Measurements from ENCODE around the gene AFF3. TPM values are rescaled to one million over a fixed set of nuclear protein-coding genes. Genes with fewer than 3 reads are reported as not detected.

AFF3 gene
- total RNA-seq, 1 experiment from 2014 or later = 0.22 TPM

- no peak overlapping the region for H3K9ac ChIP-seq (ENCODE audit: extremely low read depth, insufficient read length, low read length)
- no peaks in the 10 kb centered on the region for H3K79me2 ChIP-seq (ENCODE audit: insufficient read depth, low read length)
- TF ChIP-seq, protein P1, sequence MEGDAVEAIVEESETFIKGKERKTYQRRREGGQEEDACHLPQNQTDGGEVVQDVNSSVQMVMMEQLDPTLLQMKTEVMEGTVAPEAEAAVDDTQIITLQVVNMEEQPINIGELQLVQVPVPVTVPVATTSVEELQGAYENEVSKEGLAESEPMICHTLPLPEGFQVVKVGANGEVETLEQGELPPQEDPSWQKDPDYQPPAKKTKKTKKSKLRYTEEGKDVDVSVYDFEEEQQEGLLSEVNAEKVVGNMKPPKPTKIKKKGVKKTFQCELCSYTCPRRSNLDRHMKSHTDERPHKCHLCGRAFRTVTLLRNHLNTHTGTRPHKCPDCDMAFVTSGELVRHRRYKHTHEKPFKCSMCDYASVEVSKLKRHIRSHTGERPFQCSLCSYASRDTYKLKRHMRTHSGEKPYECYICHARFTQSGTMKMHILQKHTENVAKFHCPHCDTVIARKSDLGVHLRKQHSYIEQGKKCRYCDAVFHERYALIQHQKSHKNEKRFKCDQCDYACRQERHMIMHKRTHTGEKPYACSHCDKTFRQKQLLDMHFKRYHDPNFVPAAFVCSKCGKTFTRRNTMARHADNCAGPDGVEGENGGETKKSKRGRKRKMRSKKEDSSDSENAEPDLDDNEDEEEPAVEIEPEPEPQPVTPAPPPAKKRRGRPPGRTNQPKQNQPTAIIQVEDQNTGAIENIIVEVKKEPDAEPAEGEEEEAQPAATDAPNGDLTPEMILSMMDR (conservative IDR thresholded peaks at IDR 0.05) = no peak
- no peak overlapping the region for H3K56ac ChIP-seq (ENCODE audit: insufficient read length, low read depth, low read length)
- H3K14ac ChIP-seq (ENCODE audit: insufficient read depth, low read length) = no peak overlapping the region
- H3K9me3 Mint-ChIP-seq = no peaks in the 10 kb centered on the region
- H3K4me1 ChIP-seq (ENCODE audit: insufficient read depth, low read length) = no peaks in the 10 kb centered on the region
- no peak overlapping the region for H4K5ac ChIP-seq (ENCODE audit: insufficient read length, low read depth, low read length)
- no peak overlapping the region for H2AK5ac ChIP-seq (ENCODE audit: insufficient read length, low read length)
- H3K27me3 Mint-ChIP-seq (ENCODE audit: low read depth) = peaks cover 4% of the 10 kb centered on the region
- no peaks in the 10 kb centered on the region for H3K27me3 ChIP-seq (ENCODE audit: insufficient read depth, low read length)
- DNase-seq = no peak
- no peak overlapping the region for H3K4me3 Mint-ChIP-seq
- no peaks in the 10 kb centered on the region; a peak in 1 of 7 replicates for H3K36me3 Mint-ChIP-seq (ENCODE audit: insufficient read depth in 1 of 3, low read depth in 3 of 3)
- no peak overlapping the region for H3K23ac ChIP-seq (ENCODE audit: insufficient read length, low read depth, low read length)
- H3K23me2 ChIP-seq (ENCODE audit: insufficient read length, low read depth, low read length, poor library complexity, severe bottlenecking) = no peaks in the 10 kb centered on the region
- H3K27ac Mint-ChIP-seq = no peak overlapping the region
- H3K9me3 ChIP-seq (ENCODE audit: control insufficient read depth, low read depth, low read length) = no peaks in the 10 kb centered on the region
- H2BK20ac ChIP-seq (ENCODE audit: low read depth, low read length, poor library complexity, severe bottlenecking) = no peak overlapping the region
- H3T11ph ChIP-seq (ENCODE audit: low read length) = no peak overlapping the region
- no peak overlapping the region for H2BK5ac ChIP-seq (ENCODE audit: insufficient read length, low read length)
- no peak overlapping the region for H2AFZ ChIP-seq (ENCODE audit: low read length)
- H2BK12ac ChIP-seq (ENCODE audit: insufficient read length, low read depth, low read length) = no peak overlapping the region
- H4K91ac ChIP-seq (ENCODE audit: insufficient read length, low read depth, low read length) = no peak overlapping the region
- H4K8ac ChIP-seq (replicated peaks; ENCODE audit: insufficient read length, low read depth, low read length) = no peak overlapping the region
- no peak overlapping the region for H2BK120ac ChIP-seq (ENCODE audit: low read depth, low read length, poor library complexity, severe bottlenecking)
- no peak overlapping the region for H3K27ac ChIP-seq (ENCODE audit: insufficient read length, low read depth, low read length)
- no peaks in the 10 kb centered on the region for H3K4me1 Mint-ChIP-seq
- H2BK15ac ChIP-seq (ENCODE audit: low read depth, low read length) = no peak overlapping the region
- no peaks in the 10 kb centered on the region for H3K79me1 ChIP-seq (ENCODE audit: insufficient read depth, low read depth, low read length, poor library complexity, severe bottlenecking)
- no peak overlapping the region for H3K4me2 ChIP-seq (ENCODE audit: insufficient read depth, insufficient read length, low read length)
- H3K18ac ChIP-seq (ENCODE audit: insufficient read length, low read depth, low read length) = no peak overlapping the region
- no peak overlapping the region for H3K4ac ChIP-seq (ENCODE audit: low read depth, low read length)
- WGBS (ENCODE audit: extremely low coverage, insufficient read length, low lambda C conversion rate) = no CpG with 5 or more reads among the region's 4 CpGs
- no peaks in the 10 kb centered on the region for H4K20me1 ChIP-seq (ENCODE audit: control insufficient read depth, insufficient read depth, insufficient read length)
These were observed 622.2 kb downstream of the AFF3 start for GRCh38 chr2:99520195-99520594.
